ENCODE measurements around the gene SF3B1. TPM values are rescaled to one million over a fixed set of nuclear protein-coding genes. Genes with fewer than 3 reads are reported as not detected.

The SF3B1 gene
- total RNA-seq, 1 experiment from 2014 or later: 249 TPM

GRCh38 chr2:197431858-197432257, 3.0 kb downstream of the SF3B1 start:
- Mint-ChIP-seq H3K4me3 (ENCODE audit: low read depth, unreplicated experiment) (peak overlapping the region; percentile 76), H3K9me3 (ENCODE audit: low read depth, unreplicated experiment) (no peaks in the 10 kb centered on the region), H3K4me1 (ENCODE audit: low read depth, unreplicated experiment) (peaks cover 53% of the 10 kb centered on the region), H3K27ac (ENCODE audit: unreplicated experiment) (no peak overlapping the region), H3K27me3 (ENCODE audit: unreplicated experiment) (no peaks in the 10 kb centered on the region), H3K36me3 (ENCODE audit: insufficient read depth, unreplicated experiment) (peaks cover 52% of the 10 kb centered on the region)
- no peak for TF ChIP-seq CTCF (IDR thresholded peaks at IDR 0.05; ENCODE audit: unreplicated experiment)
- intact Hi-C loops (cut with micrococcal nuclease; ENCODE audit: unreplicated experiment): no loop called here
- no TSS peak for BruUV-seq (replicated peaks)
- no peak for DNase-seq
- CTCF ChIA-PET: no interaction called here

DNA sequence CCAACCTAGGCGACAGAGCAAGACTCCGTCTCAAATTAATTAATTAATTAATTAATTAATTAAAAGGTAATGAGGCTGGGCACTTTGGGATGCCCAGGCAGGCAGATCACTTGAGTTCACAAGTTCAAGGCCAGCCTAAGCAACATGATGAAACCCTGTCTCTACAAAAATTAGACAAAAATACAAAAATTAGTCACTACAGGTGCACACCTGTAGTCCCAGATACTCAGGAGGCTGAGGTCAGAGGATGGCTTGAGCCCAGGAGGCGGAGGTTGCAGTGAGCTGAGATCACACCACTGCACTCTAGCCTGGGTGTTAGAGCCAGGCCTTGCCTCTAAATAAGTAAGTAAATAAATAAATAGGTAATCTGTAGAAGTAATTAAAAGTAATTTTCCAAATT, 6.8 kb downstream of the SF3B1 start:
- H3K9me3 Mint-ChIP-seq (ENCODE audit: low read depth, unreplicated experiment): no peaks in the 10 kb centered on the region
- no peak overlapping the region for H3K27ac Mint-ChIP-seq (ENCODE audit: unreplicated experiment)
- no peak overlapping the region for H3K4me3 Mint-ChIP-seq (ENCODE audit: low read depth, unreplicated experiment)
- no TSS peak for BruUV-seq (replicated peaks)
- H3K36me3 Mint-ChIP-seq (ENCODE audit: insufficient read depth, unreplicated experiment): peaks cover 31% of the 10 kb centered on the region
- no peak for DNase-seq
- CTCF ChIA-PET: no interaction called here
- no peaks in the 10 kb centered on the region for H3K27me3 Mint-ChIP-seq (ENCODE audit: unreplicated experiment)
- intact Hi-C loops (cut with micrococcal nuclease; ENCODE audit: unreplicated experiment): no loop called here
- peaks cover 58% of the 10 kb centered on the region for H3K4me1 Mint-ChIP-seq (ENCODE audit: low read depth, unreplicated experiment)
- no peak for TF ChIP-seq CTCF (IDR thresholded peaks at IDR 0.05; ENCODE audit: unreplicated experiment)

DNA sequence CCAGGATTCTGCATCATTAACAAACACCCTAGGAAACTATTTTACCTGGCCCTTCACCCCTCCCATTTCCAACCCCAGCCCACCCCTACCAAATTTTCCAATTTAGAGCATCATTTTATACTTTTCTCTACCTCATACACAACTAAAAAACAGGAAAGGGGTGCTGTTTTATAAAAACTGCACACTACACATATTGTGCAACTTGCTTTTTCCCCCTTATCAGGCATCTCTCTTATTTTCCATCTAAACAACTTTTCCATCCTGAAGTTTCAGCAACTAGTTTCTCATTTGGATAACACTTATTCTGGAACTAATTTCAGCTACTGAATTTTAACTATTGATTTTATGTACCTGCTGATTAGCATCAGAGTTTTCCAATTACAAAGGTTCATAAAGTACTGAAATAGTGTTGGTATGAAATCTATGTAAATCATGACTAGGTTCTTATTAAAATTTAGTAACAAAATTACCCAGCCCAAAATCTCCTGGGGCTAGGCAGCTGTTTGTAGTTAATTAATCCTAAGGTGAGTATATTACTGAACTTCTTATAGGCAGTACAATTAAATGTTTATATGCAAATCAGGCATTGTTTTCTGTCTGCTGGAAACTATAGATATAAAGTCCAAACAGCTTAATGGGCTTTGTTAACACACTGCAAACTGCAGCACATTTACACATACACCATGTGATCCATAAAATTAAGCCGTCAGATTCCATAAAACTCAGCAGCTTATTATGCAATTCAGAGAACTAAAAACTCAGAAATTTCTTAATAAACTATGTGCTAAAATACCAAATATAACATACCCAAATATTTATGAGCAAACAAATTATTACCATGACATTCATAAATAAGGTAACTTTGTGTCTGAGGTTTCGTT, 7.9 kb downstream of the SF3B1 start:
- TF ChIP-seq CTCF (IDR thresholded peaks at IDR 0.05; ENCODE audit: unreplicated experiment): no peak
- BruUV-seq (replicated peaks): no TSS peak
- no peak for DNase-seq
- H3K4me3 Mint-ChIP-seq (ENCODE audit: low read depth, unreplicated experiment): no peak overlapping the region
- peaks cover 55% of the 10 kb centered on the region for H3K4me1 Mint-ChIP-seq (ENCODE audit: low read depth, unreplicated experiment)
- no peaks in the 10 kb centered on the region for H3K9me3 Mint-ChIP-seq (ENCODE audit: low read depth, unreplicated experiment)
- intact Hi-C loops (cut with micrococcal nuclease; ENCODE audit: unreplicated experiment): no loop called here
- CTCF ChIA-PET: no interaction called here
- H3K36me3 Mint-ChIP-seq (ENCODE audit: insufficient read depth, unreplicated experiment): peaks cover 36% of the 10 kb centered on the region
- H3K27me3 Mint-ChIP-seq (ENCODE audit: unreplicated experiment): no peaks in the 10 kb centered on the region
- H3K27ac Mint-ChIP-seq (ENCODE audit: unreplicated experiment): no peak overlapping the region

GRCh38 chr2:197425550-197425949, 9.3 kb downstream of the SF3B1 start:
- CTCF ChIA-PET: no interaction called here
- H3K36me3 Mint-ChIP-seq (ENCODE audit: insufficient read depth, unreplicated experiment): peaks cover 46% of the 10 kb centered on the region
- no TSS peak for BruUV-seq (replicated peaks)
- intact Hi-C loops (cut with micrococcal nuclease; ENCODE audit: unreplicated experiment): no loop called here
- TF ChIP-seq CTCF (IDR thresholded peaks at IDR 0.05; ENCODE audit: unreplicated experiment): no peak
- H3K27me3 Mint-ChIP-seq (ENCODE audit: unreplicated experiment): no peaks in the 10 kb centered on the region
- H3K9me3 Mint-ChIP-seq (ENCODE audit: low read depth, unreplicated experiment): no peaks in the 10 kb centered on the region
- peaks cover 40% of the 10 kb centered on the region for H3K4me1 Mint-ChIP-seq (ENCODE audit: low read depth, unreplicated experiment)
- peak overlapping the region; percentile 27 for H3K27ac Mint-ChIP-seq (ENCODE audit: unreplicated experiment)
- DNase-seq: no peak
- no peak overlapping the region for H3K4me3 Mint-ChIP-seq (ENCODE audit: low read depth, unreplicated experiment)
